Neuronal stem cell (in vitro differentiated cells): ENCODE results near the gene NEK2.

Source experiments
- DNase-seq: peaks from one replicate; pipeline ENCODE4 v3.0.0-alpha.2; 2013; ENCODE audit warnings: low spot score
- H2AFZ ChIP-seq: one replicate; pipeline ENCODE4 v1.6.1; 2013; ENCODE audit warnings: mild to moderate bottlenecking, low read length, inconsistent platforms
- H2AK5ac ChIP-seq: 2 replicates; pipeline ENCODE4 v1.6.1; 2013; ENCODE audit warnings: low read depth, mild to moderate bottlenecking, inconsistent platforms, low read length, moderate library complexity, mixed read lengths
- H2BK120ac ChIP-seq: 2 replicates; pipeline ENCODE4 v1.6.1; 2013; ENCODE audit warnings: low read depth, mild to moderate bottlenecking, inconsistent platforms, low read length, moderate library complexity, mixed read lengths
- H2BK12ac ChIP-seq: one replicate; pipeline ENCODE4 v1.6.1; 2013; ENCODE audit warnings: low read length, inconsistent platforms
- H2BK15ac ChIP-seq: 2 replicates; pipeline ENCODE4 v1.6.1; 2013; ENCODE audit warnings: mild to moderate bottlenecking, low read length, inconsistent platforms, mixed read lengths
- H2BK5ac ChIP-seq: one replicate; pipeline ENCODE4 v1.6.1; 2013; ENCODE audit warnings: inconsistent platforms, mild to moderate bottlenecking, low read length, moderate library complexity
- H3K14ac ChIP-seq: one replicate; pipeline ENCODE4 v1.6.1; 2013; ENCODE audit warnings: low read length, inconsistent platforms
- H3K18ac ChIP-seq: 2 replicates; pipeline ENCODE4 v1.6.1; 2013; ENCODE audit warnings: low read length, inconsistent platforms
- H3K23ac ChIP-seq: 2 replicates; pipeline ENCODE4 v1.6.1; 2013; ENCODE audit warnings: low read depth, mild to moderate bottlenecking, mixed read lengths, low read length, inconsistent platforms; ENCODE audit not compliant: poor library complexity
- H3K27ac ChIP-seq: replicated peaks from 3 replicates; pipeline ENCODE4 v1.5.1; 2013; ENCODE audit warnings: low read length, inconsistent platforms
- H3K27me3 ChIP-seq, 3 experiments: 2 replicates each; pipeline ENCODE4 v1.6.1; 2013; ENCODE audit warnings: low read length in 3 of 3, mild to moderate bottlenecking in 2 of 3, inconsistent platforms in 1 of 3, low read depth in 1 of 3, mixed read lengths in 1 of 3, moderate library complexity in 1 of 3; ENCODE audit not compliant: control insufficient read depth in 3 of 3, insufficient read depth in 3 of 3
- H3K36me3 ChIP-seq, 2 donors: replicated peaks in 1 of 2; 2 replicates each; pipeline ENCODE4 v1.6.1; 2013; ENCODE audit warnings: low read length in 2 of 2; ENCODE audit not compliant: control insufficient read depth in 2 of 2, insufficient read depth in 2 of 2
- H3K4ac ChIP-seq: 2 replicates; pipeline ENCODE4 v1.6.1; 2013; ENCODE audit warnings: inconsistent platforms, mild to moderate bottlenecking, low read length, moderate library complexity
- H3K4me1 ChIP-seq, 2 donors: 1 replicate in 1 of 2; 2 replicates in 1 of 2; pipeline ENCODE4 v1.6.1; 2013; ENCODE audit warnings: low read length in 2 of 2, low read depth in 1 of 2; ENCODE audit not compliant: control insufficient read depth in 2 of 2, insufficient read depth in 1 of 2
- H3K4me2 ChIP-seq: one replicate; pipeline ENCODE4 v1.6.1; 2013; ENCODE audit warnings: mild to moderate bottlenecking, low read length, inconsistent platforms; ENCODE audit not compliant: insufficient read depth, poor library complexity, severe bottlenecking
- H3K4me3 ChIP-seq, 2 donors: 2 replicates each; pipeline ENCODE4 v1.5.1; 2013; ENCODE audit warnings: low read length in 2 of 2, mild to moderate bottlenecking in 2 of 2, inconsistent platforms in 1 of 2, moderate library complexity in 1 of 2
- H3K79me1 ChIP-seq: one replicate; pipeline ENCODE4 v1.6.1; 2013; ENCODE audit warnings: low read depth, mild to moderate bottlenecking, inconsistent platforms, low read length, moderate library complexity
- H3K9ac ChIP-seq: one replicate; pipeline ENCODE4 v1.6.1; 2013; ENCODE audit warnings: mild to moderate bottlenecking, low read depth, low read length, inconsistent platforms; ENCODE audit not compliant: poor library complexity
- H3K9me3 ChIP-seq, 2 donors: replicated peaks in 1 of 2; 2 replicates each; pipeline versions ENCODE3 to v1.6.1; 2013; ENCODE audit warnings: low read length in 2 of 2, mild to moderate bottlenecking in 2 of 2, inconsistent platforms in 1 of 2, low read depth in 1 of 2, mixed read lengths in 1 of 2, moderate library complexity in 1 of 2; ENCODE audit not compliant: control insufficient read depth in 2 of 2, insufficient read depth in 1 of 2
- H4K8ac ChIP-seq: one replicate; pipeline ENCODE4 v1.6.1; 2013; ENCODE audit warnings: low read depth, mild to moderate bottlenecking, inconsistent platforms, low read length, moderate library complexity
- H4K91ac ChIP-seq: one replicate; pipeline ENCODE4 v1.6.1; 2013; ENCODE audit warnings: low read length, low read depth, mild to moderate bottlenecking, inconsistent platforms; ENCODE audit not compliant: poor library complexity
- WGBS, 2 donors: extraction: QIAGEN DNeasy Blood & Tissue Kit; methylation state at CpG; one replicate each; pipeline ENCODE4 v1.1.7; 2013; ENCODE audit warnings: missing lambda C conversion rate in 2 of 2, mixed read lengths in 1 of 2; ENCODE audit not compliant: insufficient read length in 2 of 2, insufficient replicate concordance in 1 of 2; ENCODE audit errors: extremely low coverage in 2 of 2; 5-methylcytosine and 5-hydroxymethylcytosine counted together

Gene NEK2

DNA sequence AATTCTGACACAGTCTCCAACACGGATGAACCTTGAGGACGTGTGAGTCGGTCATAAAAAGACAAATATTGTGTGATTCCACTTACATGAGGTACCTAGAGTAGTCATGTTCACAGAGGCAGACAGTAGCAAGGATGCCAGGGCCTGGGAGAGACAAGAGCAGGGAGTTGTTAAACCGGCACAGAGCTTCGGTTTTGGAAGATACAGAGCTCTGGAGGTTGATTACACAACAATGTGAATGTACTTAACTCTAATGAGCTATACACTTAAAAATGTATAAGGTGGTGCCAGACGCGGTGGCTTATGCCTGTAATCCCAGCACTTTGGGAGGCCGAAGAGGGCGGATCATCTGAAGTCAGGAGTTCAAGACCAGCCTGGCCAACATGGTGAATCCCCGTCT lies 37.8 kb upstream of the NEK2 start:
- H4K8ac ChIP-seq: no peak overlapping the region
- no peak overlapping the region for H3K4ac ChIP-seq
- H3K79me1 ChIP-seq: no peaks in the 10 kb centered on the region
- no peak overlapping the region for H3K27ac ChIP-seq
- no peak overlapping the region for H2BK120ac ChIP-seq
- no peak overlapping the region for H3K14ac ChIP-seq
- no peak overlapping the region for H2BK5ac ChIP-seq
- WGBS, 2 donors: no CpG with 5 or more reads among the region's 10 CpGs
- no peak overlapping the region for H4K91ac ChIP-seq
- DNase-seq: no peak
- no peak overlapping the region for H3K23ac ChIP-seq
- H3K18ac ChIP-seq: no peak overlapping the region
- no peak overlapping the region for H2AK5ac ChIP-seq
- H3K4me1 ChIP-seq: no peaks in the 10 kb centered on the region
- H3K36me3 ChIP-seq: no peaks in the 10 kb centered on the region
- H3K9ac ChIP-seq: no peak overlapping the region
- H2AFZ ChIP-seq: no peak overlapping the region
- no peak overlapping the region for H2BK15ac ChIP-seq
- H2BK12ac ChIP-seq: no peak overlapping the region
- H3K4me2 ChIP-seq: no peak overlapping the region
- H3K9me3 ChIP-seq: no peaks in the 10 kb centered on the region
- no peaks in the 10 kb centered on the region for H3K27me3 ChIP-seq
- H3K4me3 ChIP-seq: no peak overlapping the region

DNA sequence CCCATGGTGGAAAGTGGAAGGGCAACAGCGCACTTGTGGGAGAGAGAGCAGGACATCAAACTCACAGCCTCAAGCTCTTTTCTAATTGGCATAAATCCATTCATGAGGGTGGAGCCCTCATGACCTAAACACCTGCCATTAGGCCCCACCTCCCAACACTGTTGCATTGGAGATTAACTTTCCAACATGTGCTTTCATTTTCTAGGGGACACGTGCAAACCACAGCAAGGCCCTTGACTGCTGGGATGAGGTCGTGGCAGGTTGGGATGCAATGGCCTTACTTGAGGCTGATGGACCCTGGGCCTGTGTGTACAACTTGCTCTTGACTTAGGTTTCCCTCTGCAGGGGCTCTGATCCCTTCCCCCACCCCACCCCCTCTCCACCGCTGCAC lies 35.9 kb upstream of the NEK2 start:
- no peak for DNase-seq

DNA sequence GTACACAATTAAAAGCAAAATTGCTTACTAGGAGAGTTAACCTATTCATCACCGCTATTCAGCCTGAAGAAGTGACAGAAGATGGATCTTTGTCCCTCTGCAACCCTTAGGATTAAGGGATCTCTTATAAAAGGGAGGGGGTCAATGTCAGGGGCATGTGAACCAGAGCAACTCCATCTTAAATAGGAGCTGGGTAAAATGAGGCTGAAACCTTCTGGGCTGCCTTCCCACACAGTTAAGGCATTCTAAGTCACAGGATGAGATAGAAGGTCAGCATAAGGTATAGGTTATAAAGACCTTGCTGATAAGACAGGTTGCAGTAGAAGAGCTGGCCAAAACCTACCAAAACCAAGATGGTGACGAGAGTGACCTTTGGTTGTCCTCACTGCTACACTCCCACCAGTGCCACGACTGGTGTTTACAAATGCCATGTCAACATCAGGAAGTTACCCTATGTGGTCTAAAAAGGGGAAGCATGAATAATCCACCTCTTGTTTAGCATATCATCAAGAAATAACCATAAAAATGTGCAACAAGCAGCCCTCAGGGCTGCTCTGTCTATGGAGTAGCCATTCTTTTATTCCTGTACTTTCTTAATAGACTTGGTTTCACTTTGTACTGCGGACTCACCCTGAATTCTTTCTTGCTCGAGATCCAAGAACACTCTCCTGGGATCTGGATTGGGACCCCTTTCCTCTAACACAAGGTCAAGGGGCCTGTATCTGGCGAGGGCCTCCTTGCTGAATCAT lies 35.3 kb upstream of the NEK2 start:
- no peak for DNase-seq
- WGBS, 2 donors: no CpG with 5 or more reads among the region's 6 CpGs

More for the DNA sequence above, 35.9 kb upstream of the NEK2 start:
- no CpG with 5 or more reads among the region's 4 CpGs for WGBS, 2 donors
- Histone ChIP-seq H3K27me3 (no peaks in the 10 kb centered on the region), H2BK120ac (no peak overlapping the region), H3K4me3 (no peak overlapping the region), H4K8ac (no peak overlapping the region), H3K9me3 (no peaks in the 10 kb centered on the region), H2BK12ac (no peak overlapping the region), H3K4ac (no peak overlapping the region), H2BK15ac (no peak overlapping the region), H3K9ac (no peak overlapping the region), H2AK5ac (no peak overlapping the region), H3K27ac (no peak overlapping the region), H3K36me3 (no peaks in the 10 kb centered on the region), H3K14ac (no peak overlapping the region), H3K4me2 (no peak overlapping the region), H3K4me1 (no peaks in the 10 kb centered on the region), H3K79me1 (no peaks in the 10 kb centered on the region), H2BK5ac (no peak overlapping the region), H3K18ac (no peak overlapping the region), H4K91ac (no peak overlapping the region), H2AFZ (no peak overlapping the region), H3K23ac (peak overlapping the region; percentile 65)

DNA sequence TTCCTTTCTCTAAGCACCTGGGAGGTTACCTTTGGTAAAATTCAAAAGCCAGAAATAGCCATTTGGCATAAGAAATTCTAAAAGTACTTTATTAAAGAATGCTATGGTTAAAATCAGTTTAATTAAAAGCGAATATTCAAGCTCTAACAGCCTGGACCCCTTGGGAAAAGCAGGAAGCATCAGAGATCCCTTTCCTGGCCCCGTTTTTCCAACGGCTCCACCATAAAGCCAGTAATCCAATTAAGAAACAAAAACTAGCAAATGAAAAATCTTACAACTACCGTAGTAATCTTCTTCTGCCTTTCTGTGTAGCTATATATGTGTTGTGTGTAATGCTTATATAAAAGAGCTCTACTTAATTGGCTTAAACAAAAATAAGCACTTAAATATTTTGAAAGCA lies 33.5 kb upstream of the NEK2 start:
- Histone ChIP-seq H3K23ac (no peak overlapping the region), H3K27me3 (peaks cover 0 to 12% (median 0%) of the 10 kb centered on the region in 3 experiments), H3K9ac (no peak overlapping the region), H2AK5ac (no peak overlapping the region), H3K4me2 (no peak overlapping the region), H2BK12ac (no peak overlapping the region), H3K79me1 (no peaks in the 10 kb centered on the region), H2BK15ac (no peak overlapping the region), H3K14ac (no peak overlapping the region), H2BK120ac (no peak overlapping the region), H4K8ac (no peak overlapping the region), H3K36me3 (no peaks in the 10 kb centered on the region), H2BK5ac (no peak overlapping the region), H4K91ac (no peak overlapping the region), H3K4me3 (no peak overlapping the region), H3K4me1 (no peaks in the 10 kb centered on the region), H3K18ac (no peak overlapping the region), H3K9me3 (no peaks in the 10 kb centered on the region), H3K4ac (no peak overlapping the region), H2AFZ (no peak overlapping the region), H3K27ac (no peak overlapping the region)
- DNase-seq: no peak
- WGBS, 2 donors: no CpG with 5 or more reads among the region's 4 CpGs

More for the DNA sequence above, 35.3 kb upstream of the NEK2 start:
- no peak overlapping the region for H2AFZ ChIP-seq
- no peak overlapping the region for H4K8ac ChIP-seq
- H3K27ac ChIP-seq: no peak overlapping the region
- no peak overlapping the region for H2BK15ac ChIP-seq
- no peak overlapping the region for H3K9ac ChIP-seq
- H3K36me3 ChIP-seq: no peaks in the 10 kb centered on the region
- no peaks in the 10 kb centered on the region for H3K4me1 ChIP-seq
- no peak overlapping the region for H3K18ac ChIP-seq
- no peak overlapping the region for H3K14ac ChIP-seq
- no peaks in the 10 kb centered on the region for H3K79me1 ChIP-seq
- H3K9me3 ChIP-seq: no peaks in the 10 kb centered on the region
- H3K4me2 ChIP-seq: no peak overlapping the region
- H2BK12ac ChIP-seq: no peak overlapping the region
- H4K91ac ChIP-seq: no peak overlapping the region
- H3K4me3 ChIP-seq: no peak overlapping the region
- H2BK120ac ChIP-seq: no peak overlapping the region
- no peak overlapping the region for H2AK5ac ChIP-seq
- peaks cover 0 to 3% (median 0%) of the 10 kb centered on the region in 3 experiments for H3K27me3 ChIP-seq
- H3K23ac ChIP-seq: no peak overlapping the region
- no peak overlapping the region for H2BK5ac ChIP-seq
- H3K4ac ChIP-seq: no peak overlapping the region
